ENCODE results near the gene HPCAL1.

The HPCAL1 gene

DNA sequence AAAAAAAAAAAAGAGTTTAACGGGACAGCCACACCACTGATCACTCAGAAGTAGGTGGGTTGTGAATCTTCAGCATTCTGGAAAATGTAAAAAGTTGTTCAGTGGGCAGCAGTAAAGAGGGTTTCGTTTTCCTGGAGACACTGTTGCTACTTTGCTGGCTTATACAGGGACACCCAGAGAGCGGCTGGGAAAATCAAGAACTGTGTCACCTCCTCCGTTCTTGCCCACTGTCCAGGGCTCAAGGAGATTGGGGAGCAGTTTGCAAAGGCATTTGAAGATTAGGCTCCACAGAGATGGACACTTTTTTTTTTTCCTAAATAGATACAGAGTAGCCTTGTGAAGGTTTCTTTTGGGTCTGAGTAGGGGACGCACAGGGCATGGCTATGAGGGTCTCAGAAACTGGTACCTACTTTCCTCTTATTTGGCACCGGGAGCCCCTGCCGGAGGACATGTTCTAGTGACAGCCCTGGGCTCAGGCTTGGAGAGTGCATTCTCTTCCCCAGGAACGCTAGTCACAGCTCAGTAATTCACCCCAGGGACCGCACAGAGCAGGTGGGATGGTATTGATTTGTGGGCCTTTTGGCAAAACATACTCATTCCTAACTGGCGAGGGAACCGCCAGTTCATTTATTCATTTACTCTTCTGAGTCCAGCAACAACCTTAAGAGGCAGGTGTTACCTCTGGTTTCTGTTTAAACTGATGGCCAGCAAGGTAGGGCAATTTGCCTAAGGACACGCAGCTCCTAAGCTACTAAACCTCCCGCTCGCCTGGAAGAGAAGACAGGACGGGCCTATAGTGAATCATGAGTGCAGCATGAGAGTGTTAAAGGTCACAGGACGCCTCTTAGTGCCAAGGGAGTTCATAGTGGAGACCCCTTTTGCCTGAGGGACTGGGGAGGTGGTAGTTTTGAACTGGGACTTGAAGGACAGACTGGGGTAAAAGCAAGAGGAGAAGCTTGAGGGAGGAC, 53.1 kb downstream of the HPCAL1 start:
- DNase-seq (no peak), ATAC-seq (peak; percentile 44)

DNA sequence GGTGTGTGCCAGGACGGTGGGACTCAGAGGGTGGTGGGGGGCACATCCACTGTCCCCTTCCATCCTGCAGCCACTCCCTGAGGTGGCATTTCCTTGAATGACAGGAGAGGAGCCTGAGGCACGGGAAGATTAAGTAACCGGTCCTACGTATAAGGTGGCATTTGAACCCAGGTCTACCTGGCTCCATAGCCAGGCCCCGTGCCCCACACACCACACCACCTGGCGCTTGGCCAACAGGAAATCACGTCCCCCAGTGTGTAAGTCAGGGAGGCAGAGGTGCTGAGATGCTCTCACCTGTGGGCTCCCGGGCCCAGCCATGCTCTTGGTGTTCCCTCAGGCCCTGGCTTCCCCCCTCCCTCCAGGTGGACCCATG, 53.7 kb downstream of the HPCAL1 start:
- ATAC-seq (no peak), DNase-seq (no peak)

DNA sequence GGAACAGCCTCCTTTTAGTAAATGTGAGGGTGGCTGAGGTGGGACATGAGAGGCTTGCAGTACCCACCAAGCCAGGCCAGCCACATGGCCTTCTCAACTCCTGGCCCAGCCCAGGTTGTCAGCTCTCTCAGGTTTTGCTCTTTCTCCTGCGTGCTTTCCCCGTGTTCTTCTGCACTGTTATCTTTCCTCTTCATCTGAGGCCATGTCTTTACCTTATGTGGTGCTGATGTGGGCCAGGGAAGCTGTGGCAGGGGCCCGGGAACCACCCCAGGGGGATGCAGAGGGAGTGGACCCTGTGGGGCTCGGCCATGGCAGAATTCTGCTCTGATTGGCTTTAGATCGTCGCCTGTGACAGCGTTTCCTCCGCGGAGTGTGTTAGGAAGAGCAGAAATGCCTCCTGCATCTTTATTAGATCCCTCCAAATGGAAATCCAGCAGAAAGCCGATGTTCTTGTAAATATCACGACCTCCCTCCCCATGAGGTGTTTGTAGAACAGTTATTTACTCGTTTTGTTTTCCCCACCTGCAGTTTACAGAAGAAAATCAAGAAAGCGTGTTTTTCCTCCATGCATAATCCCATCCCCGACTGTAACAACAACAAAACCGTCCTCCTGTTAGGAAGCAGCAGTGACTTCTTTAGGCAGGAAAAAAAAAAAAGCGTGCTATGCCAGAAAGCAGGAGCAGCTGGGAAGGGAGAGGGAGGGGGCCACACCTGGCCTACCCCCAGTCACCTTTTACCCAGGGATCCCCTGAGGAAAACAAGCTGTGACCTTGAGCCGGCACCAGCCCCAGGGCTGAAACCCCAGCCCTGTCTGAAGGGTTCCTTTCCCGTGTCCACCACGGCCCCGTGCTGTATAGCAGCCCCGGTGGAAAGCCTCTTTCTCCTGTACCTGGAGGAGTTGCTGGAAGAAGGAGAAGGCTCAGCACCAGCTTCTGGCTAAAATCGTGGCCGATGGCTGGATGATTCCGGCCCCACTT, 54.8 kb downstream of the HPCAL1 start:
- no peak for ATAC-seq
- no peak for DNase-seq

DNA sequence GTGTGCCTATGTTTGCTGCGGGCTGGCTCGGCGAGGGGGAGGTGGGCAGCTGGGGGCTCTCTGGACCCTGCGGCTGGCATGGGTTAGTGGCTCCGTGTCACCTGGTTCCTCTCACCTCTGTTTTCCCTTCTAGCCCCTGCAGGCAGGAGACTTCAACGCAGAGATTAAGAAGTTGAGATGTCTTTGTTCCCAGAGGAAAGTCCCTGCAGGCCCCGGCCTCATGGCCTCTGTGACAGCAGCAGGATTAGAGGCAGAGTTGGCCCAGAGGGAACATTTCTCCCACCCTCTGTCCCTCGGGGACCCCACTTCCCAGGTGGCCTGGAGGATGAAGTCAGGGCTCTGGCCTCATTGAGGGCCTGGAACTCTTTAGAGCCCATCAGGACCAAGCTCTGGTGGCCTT, 56.5 kb downstream of the HPCAL1 start:
- no peak for ATAC-seq
- DNase-seq: no peak

DNA sequence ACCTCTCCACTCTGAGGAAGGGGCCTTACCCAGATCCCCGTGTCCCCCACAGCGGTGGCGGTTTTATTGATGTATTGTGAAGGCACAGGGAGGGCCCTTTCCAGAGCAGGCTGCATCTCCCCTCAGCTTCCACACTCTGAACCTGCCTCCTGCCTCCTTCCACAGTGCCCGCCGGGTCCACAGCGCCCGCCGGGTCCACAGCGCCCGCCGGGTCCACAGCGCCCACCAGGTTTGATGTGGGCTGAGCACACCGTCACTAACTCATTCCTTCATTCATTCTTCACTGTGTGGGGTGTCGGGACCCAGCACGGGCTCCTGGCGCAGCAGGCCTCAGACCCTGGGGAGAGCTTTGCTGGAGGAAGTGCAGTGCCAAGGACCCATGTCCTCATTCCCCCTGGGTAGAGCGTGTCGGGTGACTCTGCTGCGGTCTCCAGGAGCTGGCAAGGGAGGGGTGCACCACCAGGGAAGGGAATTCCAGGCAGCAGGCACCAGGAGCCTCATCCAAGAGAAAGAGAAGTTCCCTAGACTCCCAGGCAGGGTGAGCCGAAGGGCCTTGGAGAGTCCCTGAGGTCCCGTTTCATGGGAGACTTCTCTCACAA, 57.1 kb downstream of the HPCAL1 start:
- ATAC-seq (no peak), DNase-seq (no peak)

DNA sequence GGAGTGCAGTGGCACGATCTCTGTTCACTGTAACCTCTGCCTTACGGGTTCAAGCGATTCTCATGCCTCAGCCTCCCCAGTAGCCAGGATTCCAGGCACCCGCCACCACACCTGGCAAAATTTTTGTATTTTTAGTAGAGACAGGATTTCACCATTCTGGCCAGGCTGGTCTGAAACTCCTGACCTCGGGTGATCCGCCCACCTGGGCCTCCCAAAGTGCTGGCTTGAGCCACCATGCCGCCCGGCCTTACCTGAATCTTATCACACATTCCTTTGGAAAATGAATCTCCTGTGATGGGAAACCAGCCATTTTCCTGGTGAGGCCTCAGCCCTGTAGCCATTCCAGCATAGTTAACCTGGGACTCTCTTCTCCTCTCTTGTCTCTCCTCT, 57.8 kb downstream of the HPCAL1 start:
- DNase-seq: no peak
- ATAC-seq: no peak

DNA sequence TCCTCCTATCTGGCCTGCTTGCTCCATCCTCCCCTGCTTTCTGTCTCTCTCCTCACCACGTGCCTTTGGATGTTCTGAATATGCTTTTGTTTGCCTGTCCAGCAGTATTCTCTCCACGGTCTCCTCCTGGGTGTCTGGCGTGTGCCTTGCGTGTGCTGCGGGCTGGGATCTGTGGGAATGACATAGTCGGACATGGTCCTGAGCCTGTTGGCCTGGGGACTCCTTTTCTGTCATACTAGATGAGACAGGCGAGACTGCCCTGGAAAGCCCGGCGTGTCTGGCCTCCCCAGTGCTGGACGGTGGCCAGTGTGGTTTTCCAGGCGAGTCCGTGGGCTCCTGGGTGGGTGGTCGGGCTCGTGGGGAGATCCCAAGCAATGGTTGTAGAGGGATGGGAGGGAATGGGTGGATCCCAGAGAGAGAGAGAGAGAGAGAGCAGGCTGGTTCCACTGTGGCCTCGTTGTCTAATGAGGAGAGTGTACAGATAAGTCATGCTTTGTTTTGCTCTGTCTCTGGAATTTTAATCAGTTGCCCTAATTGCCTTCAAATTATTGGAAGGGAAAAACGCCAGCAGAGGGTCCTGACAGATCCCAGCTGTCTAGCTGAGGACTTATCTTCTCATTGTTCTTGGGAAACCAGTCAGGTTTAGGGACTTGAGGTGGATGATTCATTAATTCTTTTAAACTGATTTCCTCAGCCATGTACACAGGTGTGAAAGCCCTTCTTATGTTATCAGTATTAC, 58.3 kb downstream of the HPCAL1 start:
- DNase-seq (no peak), ATAC-seq (no peak)

DNA sequence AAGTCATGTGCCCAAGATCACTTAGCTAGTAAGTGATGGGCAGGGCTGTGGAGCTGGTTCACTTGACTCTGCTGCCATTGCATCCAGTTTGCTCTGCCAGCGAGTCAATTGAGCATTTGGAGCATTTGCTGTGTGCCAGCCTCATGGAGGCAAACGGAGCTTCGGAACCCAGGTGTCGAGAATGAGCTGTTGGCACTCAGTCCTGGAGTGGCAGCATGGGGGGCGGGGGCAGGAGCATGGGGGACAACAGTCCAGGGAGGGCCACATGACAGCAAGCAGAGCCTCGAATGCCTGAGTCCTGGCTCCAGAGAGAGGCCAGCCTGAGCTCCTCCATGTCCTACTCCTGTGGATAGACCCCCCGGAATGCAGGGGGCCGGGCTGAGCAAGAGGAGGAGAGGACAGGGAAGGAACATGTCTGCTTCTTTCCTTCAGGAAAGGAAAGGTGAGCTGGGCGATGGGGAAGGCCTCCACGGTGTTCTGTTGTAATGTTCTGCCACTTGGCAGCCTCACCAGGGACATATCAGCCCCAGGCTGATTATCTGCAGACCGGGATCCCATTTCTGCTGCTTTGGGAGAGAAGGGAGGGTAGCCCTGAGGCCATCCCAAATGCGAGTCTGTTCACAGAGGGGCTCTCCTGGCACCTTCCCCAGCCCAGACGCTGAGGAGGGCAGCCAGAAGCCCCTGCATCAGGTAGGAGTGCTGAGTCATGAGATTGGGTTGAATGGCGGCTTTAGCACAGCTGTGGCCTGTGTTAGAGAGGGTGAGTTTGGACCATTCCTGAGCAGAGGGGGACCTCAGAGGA, 59.6 kb downstream of the HPCAL1 start:
- ATAC-seq (no peak), DNase-seq (no peak)

DNA sequence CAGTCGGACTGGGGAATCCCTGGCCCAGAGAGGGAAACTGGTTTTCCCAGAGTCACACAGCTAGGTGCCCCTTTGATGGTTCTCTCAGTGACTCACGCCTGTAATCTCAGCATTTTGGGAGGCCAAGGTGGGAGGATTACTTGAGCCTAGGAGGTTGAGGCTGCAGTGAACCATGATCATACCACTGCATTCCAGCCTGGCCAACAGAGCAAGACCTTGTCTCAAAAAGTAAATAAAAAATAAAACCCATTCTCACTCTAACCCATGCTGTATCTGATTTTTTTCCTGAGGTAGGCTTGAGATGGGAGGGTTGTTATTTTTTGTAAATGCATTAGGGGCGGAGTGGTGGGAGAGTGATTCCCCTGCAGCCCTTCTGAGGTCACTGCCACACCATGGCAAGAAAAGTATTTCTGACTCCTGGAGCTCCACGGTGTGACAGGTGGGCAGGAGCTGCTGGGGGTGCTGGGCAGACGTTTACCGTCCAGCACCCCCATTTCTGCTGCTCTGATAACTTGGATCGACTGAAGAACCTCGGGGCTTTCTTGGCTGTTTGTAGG, 60.3 kb downstream of the HPCAL1 start:
- DNase-seq (no peak), ATAC-seq (no peak)

DNA sequence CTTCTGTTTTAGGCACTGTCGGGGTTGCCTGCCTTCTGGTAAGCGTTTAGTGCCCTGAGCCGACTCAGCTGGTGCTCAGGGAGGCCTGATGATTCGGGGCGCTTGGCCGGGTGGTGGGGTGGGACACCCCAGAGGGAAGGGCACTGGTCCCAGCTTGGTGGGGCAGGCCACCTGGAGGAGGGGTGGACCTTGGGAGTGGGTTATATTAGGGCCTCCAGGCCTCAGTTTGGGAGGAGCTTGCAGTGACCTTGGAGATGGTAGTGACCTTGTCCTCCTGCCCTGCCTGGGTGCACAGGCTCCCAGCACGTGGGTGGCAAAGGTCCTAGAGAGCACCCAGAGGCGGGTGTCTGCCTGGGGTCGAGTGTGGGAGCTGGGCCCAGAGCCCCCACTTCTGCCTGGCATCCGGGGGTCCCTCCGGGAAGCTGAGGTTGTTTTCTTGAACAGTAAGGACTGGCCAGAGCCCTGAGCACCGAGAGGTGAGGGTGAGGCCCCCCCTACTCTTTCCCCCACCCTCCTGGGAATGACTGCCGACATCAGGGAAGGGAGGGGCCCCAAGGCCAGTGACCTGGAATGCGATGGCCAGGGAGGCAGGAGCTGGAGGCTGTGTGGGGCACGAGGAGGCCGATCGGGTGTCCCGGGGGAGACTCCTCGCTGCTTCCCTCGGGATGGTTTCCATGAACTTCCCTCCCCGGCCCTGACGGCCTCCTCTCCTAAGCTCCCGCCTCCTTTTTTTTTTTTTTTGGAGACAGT, 61.3 kb downstream of the HPCAL1 start:
- no peak for DNase-seq
- no peak for ATAC-seq

DNA sequence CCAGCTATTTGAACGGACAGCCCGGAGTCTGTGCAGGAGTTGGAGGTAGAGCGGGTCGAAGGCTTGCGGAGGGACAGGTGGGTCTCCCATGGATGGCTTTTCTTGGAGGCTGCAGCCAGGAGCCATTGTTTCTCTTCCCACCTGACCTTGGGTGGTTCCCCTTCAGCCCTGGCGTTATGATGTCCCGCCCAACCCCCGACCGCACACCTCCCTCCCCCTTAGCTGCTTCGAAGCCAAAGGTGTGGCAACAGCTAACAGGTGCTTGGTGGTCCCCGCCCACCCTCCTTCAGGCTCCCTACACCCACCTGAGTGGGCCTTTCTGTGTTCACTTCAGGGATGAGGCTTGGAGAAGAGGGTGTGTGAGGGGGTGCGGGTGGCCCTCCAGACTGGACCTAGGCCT, 62.7 kb downstream of the HPCAL1 start:
- no peak for DNase-seq
- no peak for ATAC-seq

DNA sequence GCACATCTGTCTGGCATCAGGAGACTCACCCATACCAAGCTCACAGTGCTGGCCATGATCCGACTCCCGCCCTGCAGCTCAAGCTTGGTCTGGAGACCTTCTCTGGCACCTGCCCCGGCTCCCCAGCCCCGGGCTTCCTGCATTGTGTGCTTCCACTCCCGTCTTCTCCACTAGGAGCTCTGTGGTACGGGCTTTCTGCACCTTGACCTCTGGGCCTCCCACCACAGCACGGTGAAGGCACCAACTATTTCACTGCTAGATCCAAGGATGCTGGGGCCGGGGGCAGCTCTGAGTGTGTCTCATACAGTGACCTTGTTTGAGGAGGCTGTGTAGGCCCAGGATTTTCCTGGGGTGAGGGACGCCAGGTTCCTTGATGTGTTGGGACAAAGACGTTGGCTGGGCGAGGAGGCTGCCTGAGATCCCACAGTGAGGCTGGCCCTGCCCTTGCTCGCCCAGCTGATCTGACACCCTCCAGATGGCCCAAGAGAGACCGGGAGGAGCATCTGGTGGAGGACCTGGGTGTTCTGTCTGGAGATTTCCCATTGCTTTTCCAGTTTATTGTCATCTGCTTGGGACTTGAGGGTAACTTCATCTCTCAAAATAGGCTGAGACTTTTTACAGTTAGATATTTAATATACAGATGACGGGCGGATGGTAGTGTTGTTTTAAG, 64.0 kb downstream of the HPCAL1 start:
- ATAC-seq (no peak), DNase-seq (no peak)

DNA sequence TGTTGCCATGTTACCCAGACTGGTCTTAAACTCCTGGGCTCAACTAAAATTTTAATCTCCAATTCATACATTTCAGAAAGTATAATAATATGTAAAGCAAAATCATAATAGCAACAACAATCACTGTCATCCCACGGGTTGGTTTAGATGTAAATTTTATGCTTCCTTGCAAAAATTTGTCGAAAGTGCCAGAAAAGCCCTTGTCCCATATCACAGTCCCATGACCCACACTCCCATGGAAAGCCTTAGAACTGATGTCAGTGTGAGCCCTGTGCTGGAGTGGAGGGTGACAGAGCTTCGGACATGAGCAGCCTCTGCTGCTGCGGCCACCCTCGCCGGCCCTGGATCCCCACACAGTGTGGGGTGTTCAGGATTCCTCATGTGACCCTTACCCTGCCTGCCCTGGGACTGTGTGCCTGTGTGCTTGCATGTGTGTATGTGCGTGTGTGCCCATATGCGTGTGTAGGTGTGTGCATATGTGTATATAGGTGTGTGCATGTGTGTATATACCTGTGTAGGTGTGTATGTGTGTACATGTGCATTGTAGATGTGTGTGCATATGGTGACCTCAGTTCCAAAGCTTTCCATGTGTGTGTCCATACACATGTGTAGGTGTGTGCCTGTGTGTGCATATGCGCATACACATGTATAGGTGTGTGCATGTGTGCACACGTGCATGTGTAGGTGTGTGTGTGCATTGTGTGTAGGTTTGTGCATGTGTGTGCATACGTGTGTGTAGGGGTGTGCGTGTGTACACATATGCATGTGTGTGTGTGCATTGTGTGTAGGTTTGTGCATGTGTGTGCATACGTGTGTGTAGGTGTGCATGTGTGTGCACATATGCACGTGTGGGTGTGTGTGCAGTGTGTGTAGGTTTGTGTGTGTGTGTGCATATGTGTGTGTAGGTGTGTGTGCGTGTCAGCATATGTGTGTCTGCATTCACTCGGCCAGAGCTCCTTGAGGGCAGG, 65.1 kb downstream of the HPCAL1 start:
- ATAC-seq: no peak
- DNase-seq: no peak

DNA sequence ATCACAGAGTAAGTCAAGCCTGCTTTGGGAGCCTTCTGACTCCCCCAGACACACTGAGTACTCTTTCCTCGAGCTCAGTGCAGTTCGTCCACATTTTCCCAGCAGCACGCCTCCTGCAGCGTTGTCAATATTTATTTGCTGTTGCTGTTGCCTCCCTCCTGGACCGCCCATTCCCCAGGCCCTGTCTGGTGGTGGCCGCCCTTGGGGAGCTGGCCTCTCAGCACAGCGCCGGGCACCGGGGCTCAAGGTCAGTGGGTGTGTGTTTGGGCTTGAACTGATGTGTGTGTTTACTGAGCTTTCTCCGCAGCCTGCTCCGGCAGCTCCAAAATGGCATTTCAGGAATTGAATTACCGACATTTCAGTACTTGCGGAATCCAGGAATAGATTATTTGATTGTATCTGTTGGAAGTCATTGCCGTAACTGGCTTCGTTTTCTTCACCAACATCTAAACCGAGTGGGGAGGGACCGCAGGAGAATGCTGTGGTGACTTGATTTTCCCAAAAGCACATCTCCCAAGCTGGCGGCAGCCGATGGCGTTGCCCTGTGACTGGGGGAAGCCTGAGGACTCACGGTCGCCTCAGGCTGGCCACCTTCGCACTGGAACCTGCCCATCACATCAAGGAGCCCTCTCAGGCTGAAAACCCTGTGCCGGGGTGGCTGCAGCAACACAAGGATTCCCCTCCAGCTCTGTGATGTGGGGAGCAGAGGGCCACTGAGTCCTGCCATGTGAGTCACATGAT, 66.0 kb downstream of the HPCAL1 start:
- DNase-seq (no peak), ATAC-seq (no peak)

DNA sequence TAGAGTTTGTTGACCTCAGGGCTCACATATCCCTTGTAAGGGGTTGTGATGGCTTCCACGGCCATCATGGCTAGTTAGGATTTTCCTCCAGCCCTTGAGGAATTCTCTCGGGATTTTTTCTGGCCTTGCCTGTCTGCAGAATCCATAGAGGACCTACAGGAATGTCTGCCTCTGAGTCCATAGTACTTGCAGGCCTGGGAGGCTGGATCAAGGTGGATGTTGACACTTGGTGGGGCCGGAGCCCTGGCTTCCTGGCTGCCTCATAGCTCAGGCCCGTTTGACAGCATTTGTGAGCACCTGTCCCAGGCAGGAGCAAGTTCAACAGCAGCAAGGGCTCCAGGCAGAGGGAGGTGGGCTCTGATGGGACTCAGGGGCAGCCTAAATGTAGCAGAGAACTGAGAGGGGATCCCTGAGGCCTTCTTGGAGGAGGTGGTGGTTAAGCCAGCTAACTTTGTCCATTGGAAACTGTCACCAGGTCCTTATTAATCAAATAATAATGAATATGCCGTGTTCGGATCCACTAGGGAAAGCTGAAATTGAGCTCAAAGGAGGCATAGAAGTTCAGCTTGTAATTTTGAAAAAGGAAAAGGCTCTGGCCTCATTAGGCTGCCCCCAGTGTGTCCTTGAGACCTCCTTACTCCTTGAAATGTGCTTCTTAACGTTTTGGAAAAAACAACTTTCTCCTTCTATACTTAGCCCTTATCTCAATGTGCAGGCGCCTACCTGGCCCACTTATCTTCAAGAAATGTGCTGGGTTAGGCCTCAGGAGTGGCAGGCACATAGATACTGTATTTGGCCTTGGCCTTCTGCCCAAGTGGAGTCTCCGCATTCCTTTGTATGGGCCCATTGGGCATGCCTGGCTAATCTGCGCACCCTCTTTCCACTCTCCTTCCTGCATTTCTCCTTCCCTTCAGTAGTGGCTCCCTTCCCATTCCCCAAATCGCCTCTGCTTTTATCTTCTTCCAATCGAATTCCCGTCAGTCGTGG, 66.9 kb downstream of the HPCAL1 start:
- ATAC-seq (no peak), DNase-seq (no peak)

DNA sequence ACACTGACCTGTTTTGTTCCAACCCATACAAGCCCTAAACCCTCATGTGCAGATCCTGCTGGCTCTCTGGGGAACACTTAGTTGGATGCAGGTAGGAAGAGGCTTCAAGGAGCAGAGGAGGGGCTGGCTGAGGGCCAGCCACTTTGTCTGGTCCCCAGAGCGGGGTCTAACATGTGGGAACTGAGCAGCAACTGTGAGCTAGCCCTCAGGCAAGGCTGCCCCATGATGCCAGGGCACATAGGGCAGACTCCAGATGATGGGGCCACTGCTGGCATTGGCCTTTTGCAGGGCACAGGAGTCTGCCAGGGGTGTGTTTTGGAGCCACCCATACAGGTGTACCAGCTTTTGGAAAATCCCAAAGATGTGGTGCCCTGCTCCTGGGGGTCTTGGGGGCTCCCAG, 67.7 kb downstream of the HPCAL1 start:
- DNase-seq: no peak
- no peak for ATAC-seq

Measured in stimulated activated naive CD8-positive, alpha-beta T cell treated with anti-CD3 and anti-CD28 coated beads, Interleukin-15, Interleukin-2, amounts not matched to agents 100 U/mL and 50 U/mL, for 24 hours (primary cell).